ENCODE data around the gene NTSR1. TPM values are rescaled to one million over a fixed set of nuclear protein-coding genes. Genes with fewer than 3 reads are reported as not detected.

NTSR1 gene
- total RNA-seq, 1 donor from 2014 or later = 0.26 TPM

GRCh38 chr20:62668441-62669027 is 40.1 kb upstream of the NTSR1 start:
- Mint-ChIP-seq H3K36me3 (no peaks in the 10 kb centered on the region), H3K4me1 (peaks cover 29% of the 10 kb centered on the region), H3K27me3 (ENCODE audit: insufficient read depth, low read depth) (peaks cover 2% of the 10 kb centered on the region), H3K4me3 (no peak overlapping the region), H3K27ac (peak overlapping the region; percentile 46), H3K9me3 (no peaks in the 10 kb centered on the region)
- DNase-seq (ENCODE audit: low spot score) = peak; percentile 86
- H3K9ac ChIP-seq = no peak overlapping the region
- no peak overlapping the region for H3K27ac ChIP-seq
- no peaks in the 10 kb centered on the region for H3K27me3 ChIP-seq
- H3K79me2 ChIP-seq (ENCODE audit: low read depth) = no peaks in the 10 kb centered on the region
- no peaks in the 10 kb centered on the region for H3K9me3 ChIP-seq (ENCODE audit: low read depth)
- H3K36me3 ChIP-seq = no peaks in the 10 kb centered on the region
- peaks cover 2% of the 10 kb centered on the region for H3K4me1 ChIP-seq
- H3K4me2 ChIP-seq = no peak overlapping the region
- no peaks in the 10 kb centered on the region for H3F3A ChIP-seq (ENCODE audit: low read depth)
- H3K4me3 ChIP-seq = no peak overlapping the region
- no peak for TF ChIP-seq EZH2 (IDR thresholded peaks at IDR 0.05)
- TF ChIP-seq CTCF (IDR thresholded peaks at IDR 0.05) = peak; percentile 88
- H4K20me1 ChIP-seq (ENCODE audit: low read depth) = peaks cover 3% of the 10 kb centered on the region
- H2AFZ ChIP-seq (replicated peaks) = no peak overlapping the region

- TF ChIP-seq EZH2phosphoT487 (IDR thresholded peaks at IDR 0.05) (no peak), CTCF (IDR thresholded peaks at IDR 0.05) (no peak), EZH2 (IDR thresholded peaks at IDR 0.05) (no peak)
- H3K27ac Mint-ChIP-seq = no peak overlapping the region
These were observed 39.4 kb upstream of the NTSR1 start for GRCh38 chr20:62669249-62669648.

GRCh38 chr20:62670156-62670555 is 38.5 kb upstream of the NTSR1 start:
- no peak for DNase-seq (ENCODE audit: low spot score)
- Histone ChIP-seq H3K36me3 (no peaks in the 10 kb centered on the region), H3K79me2 (ENCODE audit: low read depth) (no peaks in the 10 kb centered on the region), H3K27ac (no peak overlapping the region), H3K9ac (no peak overlapping the region), H3K27me3 (no peaks in the 10 kb centered on the region), H2AFZ (replicated peaks) (no peak overlapping the region), H3K9me3 (ENCODE audit: low read depth) (no peaks in the 10 kb centered on the region), H3K4me1 (no peaks in the 10 kb centered on the region), H3K4me3 (no peak overlapping the region), H3K4me2 (no peak overlapping the region), H3F3A (ENCODE audit: low read depth) (no peaks in the 10 kb centered on the region), H4K20me1 (ENCODE audit: low read depth) (peaks cover 3% of the 10 kb centered on the region)
- Mint-ChIP-seq H3K4me3 (no peak overlapping the region), H3K27me3 (ENCODE audit: insufficient read depth, low read depth) (no peaks in the 10 kb centered on the region), H3K4me1 (peaks cover 23% of the 10 kb centered on the region), H3K9me3 (no peaks in the 10 kb centered on the region), H3K36me3 (no peaks in the 10 kb centered on the region), H3K27ac (no peak overlapping the region)
- no peak for TF ChIP-seq EZH2phosphoT487 (IDR thresholded peaks at IDR 0.05)
- TF ChIP-seq CTCF (IDR thresholded peaks at IDR 0.05) = no peak
- no peak for TF ChIP-seq EZH2 (IDR thresholded peaks at IDR 0.05)

More at GRCh38 chr20:62669249-62669648, 39.4 kb upstream of the NTSR1 start:
- no peaks in the 10 kb centered on the region for H3K27me3 ChIP-seq
- H3K9ac ChIP-seq = no peak overlapping the region
- no peak overlapping the region for H3K4me3 ChIP-seq
- no peak overlapping the region for H2AFZ ChIP-seq (replicated peaks)
- H4K20me1 ChIP-seq (ENCODE audit: low read depth) = peaks cover 3% of the 10 kb centered on the region
- H3K4me1 ChIP-seq = no peaks in the 10 kb centered on the region
- no peak for DNase-seq (ENCODE audit: low spot score)
- peaks cover 26% of the 10 kb centered on the region for H3K4me1 Mint-ChIP-seq
- no peaks in the 10 kb centered on the region for H3F3A ChIP-seq (ENCODE audit: low read depth)
- no peak overlapping the region for H3K27ac ChIP-seq
- peaks cover 2% of the 10 kb centered on the region for H3K27me3 Mint-ChIP-seq (ENCODE audit: insufficient read depth, low read depth)
- no peaks in the 10 kb centered on the region for H3K36me3 ChIP-seq
- no peaks in the 10 kb centered on the region for H3K79me2 ChIP-seq (ENCODE audit: low read depth)
- H3K4me3 Mint-ChIP-seq = peak overlapping the region; percentile 21
- no peaks in the 10 kb centered on the region for H3K9me3 ChIP-seq (ENCODE audit: low read depth)
- no peaks in the 10 kb centered on the region for H3K9me3 Mint-ChIP-seq
- H3K36me3 Mint-ChIP-seq = no peaks in the 10 kb centered on the region
- H3K4me2 ChIP-seq = no peak overlapping the region

Measured in neural progenitor cell (in vitro differentiated cells).